GM12873 (cell line): ENCODE results near the gene LYPLA2.

Experiments used
- TF ChIP-seq, protein P1 (sequence below): IDR thresholded peaks from 2 replicates; pipeline ENCODE4 v1.5.1; 2012; ENCODE audit warnings: low read depth, mild to moderate bottlenecking, moderate library complexity, low read length, control low read depth; ENCODE audit not compliant: insufficient read depth; ENCODE audit errors: missing control alignments

Gene LYPLA2

DNA sequence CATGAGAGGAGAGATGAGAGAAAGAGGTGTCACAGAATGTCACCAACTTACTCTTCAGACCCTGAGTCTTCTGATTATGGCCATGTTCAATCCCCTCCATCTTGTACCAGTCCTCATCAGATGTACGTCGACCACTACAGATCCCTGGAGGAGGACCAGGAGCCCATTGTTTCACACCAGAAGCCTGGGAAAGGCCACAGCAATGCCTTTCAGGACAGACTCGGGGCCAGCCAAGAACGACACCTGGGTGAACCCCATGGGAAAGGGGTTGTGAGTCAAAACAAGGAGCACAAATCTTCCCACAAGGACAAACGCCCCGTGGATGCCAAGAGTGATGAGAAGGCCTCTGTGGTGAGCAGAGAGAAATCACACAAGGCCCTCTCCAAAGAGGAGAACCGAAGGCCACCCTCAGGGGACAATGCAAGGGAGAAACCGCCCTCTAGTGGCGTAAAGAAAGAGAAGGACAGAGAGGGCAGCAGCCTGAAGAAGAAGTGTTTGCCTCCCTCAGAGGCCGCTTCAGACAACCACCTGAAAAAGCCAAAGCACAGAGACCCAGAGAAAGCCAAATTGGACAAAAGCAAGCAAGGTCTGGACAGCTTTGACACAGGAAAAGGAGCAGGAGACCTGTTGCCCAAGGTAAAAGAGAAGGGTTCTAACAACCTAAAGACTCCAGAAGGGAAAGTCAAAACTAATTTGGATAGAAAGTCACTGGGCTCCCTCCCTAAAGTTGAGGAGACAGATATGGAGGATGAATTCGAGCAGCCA lies 39.7 kb upstream of the LYPLA2 start:
- TF ChIP-seq, protein P1, sequence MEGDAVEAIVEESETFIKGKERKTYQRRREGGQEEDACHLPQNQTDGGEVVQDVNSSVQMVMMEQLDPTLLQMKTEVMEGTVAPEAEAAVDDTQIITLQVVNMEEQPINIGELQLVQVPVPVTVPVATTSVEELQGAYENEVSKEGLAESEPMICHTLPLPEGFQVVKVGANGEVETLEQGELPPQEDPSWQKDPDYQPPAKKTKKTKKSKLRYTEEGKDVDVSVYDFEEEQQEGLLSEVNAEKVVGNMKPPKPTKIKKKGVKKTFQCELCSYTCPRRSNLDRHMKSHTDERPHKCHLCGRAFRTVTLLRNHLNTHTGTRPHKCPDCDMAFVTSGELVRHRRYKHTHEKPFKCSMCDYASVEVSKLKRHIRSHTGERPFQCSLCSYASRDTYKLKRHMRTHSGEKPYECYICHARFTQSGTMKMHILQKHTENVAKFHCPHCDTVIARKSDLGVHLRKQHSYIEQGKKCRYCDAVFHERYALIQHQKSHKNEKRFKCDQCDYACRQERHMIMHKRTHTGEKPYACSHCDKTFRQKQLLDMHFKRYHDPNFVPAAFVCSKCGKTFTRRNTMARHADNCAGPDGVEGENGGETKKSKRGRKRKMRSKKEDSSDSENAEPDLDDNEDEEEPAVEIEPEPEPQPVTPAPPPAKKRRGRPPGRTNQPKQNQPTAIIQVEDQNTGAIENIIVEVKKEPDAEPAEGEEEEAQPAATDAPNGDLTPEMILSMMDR = peak; percentile 91

- TF ChIP-seq, protein P1 = no peak
Observed at GRCh38 chr1:23751815-23752200, 39.1 kb upstream of the LYPLA2 start.

GRCh38 chr1:23752909-23753308 lies 38.0 kb upstream of the LYPLA2 start:
- TF ChIP-seq, protein P1 = no peak

- TF ChIP-seq, protein P1 = no peak
Observed at GRCh38 chr1:23756676-23757075, 34.3 kb upstream of the LYPLA2 start.

- TF ChIP-seq, protein P1 = no peak
Observed at GRCh38 chr1:23757812-23758211, 33.1 kb upstream of the LYPLA2 start.

DNA sequence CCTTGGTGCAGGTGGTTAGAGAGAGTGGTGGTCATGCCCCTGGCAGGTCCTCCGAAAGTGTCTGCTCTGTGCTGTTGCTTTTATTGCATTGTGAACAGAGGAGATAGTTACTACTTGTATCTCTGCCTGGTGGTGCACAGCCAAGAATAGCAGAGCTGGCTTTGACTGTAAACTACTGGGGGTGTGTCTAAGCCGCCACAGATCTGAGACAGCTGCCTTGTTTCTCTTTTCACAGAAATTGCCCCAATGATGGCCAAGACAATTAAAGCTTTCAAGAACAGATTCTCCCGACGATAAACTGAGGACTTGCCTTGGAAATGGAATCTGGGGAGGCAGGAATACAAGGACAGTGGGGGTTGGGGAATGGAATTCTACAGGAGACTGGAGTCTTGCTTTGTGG lies 31.7 kb upstream of the LYPLA2 start:
- TF ChIP-seq, protein P1 = no peak

DNA sequence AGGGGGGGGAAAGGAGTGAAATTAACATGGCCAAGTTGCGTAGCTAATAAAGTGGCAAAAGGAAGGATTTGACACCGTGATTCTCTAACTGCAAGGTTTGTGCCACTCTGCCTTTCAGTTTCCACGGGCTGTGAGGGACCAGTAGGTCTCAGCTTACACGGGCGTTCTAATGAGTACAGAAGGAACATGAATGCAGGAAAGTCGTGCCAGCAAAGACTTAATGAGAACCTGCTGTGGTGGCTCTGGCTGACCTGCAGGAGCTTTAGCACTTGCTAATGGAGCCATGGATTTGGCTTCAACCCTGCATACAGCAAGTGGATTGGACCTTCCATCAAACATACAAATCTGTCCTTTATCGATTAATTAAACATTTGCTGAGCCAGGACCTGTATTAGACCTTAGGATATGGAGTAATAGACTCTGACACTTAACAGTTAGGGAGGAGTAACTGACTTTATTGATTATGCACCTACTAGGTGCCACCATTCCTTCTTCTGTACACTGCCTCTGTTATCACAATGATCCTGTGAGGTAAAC lies 27.8 kb upstream of the LYPLA2 start:
- TF ChIP-seq, protein P1 = no peak
